Fibroblast of villous mesenchyme (primary cell): ENCODE measurements around the gene CDX1. TPM values are rescaled to one million over a fixed set of nuclear protein-coding genes. Genes with fewer than 3 reads are reported as not detected.

Experiments
- DNase-seq: peaks from one replicate; pipeline ENCODE4 v3.0.0-alpha.2; 2010; ENCODE audit warnings: low read depth
- H3K4me3 ChIP-seq: 2 replicates; pipeline ENCODE4 v1.5.1; 2011; ENCODE audit warnings: low read depth, mild to moderate bottlenecking, low read length
- total RNA-seq: library from RNA; depleted of rRNA; stranded (reverse); fragments of >200 nt; gene quantifications from 2 replicates; pipeline ENCODE4 v1.2.3, GENCODE V29; 2012
- TF ChIP-seq, protein P1 (sequence below): IDR thresholded peaks from 2 replicates; pipeline ENCODE4 v1.5.1; 2012; ENCODE audit warnings: low read depth, mild to moderate bottlenecking, low read length; ENCODE audit not compliant: insufficient read depth

CDX1 gene
- total RNA-seq, result under 0.01 and 0.64 TPM in 2 replicates

DNA sequence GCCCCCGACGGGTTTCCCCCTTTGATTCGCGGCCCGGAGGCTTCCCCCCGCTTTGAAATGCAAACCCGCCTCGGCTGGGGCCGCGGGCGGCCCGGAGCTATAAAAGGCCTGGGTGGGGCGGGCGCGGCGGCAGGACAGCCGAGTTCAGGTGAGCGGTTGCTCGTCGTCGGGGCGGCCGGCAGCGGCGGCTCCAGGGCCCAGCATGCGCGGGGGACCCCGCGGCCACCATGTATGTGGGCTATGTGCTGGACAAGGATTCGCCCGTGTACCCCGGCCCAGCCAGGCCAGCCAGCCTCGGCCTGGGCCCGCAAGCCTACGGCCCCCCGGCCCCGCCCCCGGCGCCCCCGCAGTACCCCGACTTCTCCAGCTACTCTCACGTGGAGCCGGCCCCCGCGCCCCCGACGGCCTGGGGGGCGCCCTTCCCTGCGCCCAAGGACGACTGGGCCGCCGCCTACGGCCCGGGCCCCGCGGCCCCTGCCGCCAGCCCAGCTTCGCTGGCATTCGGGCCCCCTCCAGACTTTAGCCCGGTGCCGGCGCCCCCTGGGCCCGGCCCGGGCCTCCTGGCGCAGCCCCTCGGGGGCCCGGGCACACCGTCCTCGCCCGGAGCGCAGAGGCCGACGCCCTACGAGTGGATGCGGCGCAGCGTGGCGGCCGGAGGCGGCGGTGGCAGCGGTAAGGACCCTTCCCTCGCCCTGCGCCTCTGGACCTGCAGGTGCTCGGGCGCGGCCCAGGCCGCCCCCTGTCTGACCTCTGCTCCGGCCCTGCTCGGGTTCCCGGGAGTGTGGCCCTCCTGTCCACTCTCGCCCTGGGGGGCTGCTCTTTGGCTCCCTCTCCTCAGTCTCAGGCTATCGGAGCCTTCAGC is at the start of gene CDX1:
TSS of gene CDX1 (plus strand) at position 129 of the 862 bp plus-strand sequence. CDS start at position 228, 99 bp downstream.
- no peak within 1 kb of the TSS for H3K4me3 ChIP-seq
- TF ChIP-seq, protein P1, sequence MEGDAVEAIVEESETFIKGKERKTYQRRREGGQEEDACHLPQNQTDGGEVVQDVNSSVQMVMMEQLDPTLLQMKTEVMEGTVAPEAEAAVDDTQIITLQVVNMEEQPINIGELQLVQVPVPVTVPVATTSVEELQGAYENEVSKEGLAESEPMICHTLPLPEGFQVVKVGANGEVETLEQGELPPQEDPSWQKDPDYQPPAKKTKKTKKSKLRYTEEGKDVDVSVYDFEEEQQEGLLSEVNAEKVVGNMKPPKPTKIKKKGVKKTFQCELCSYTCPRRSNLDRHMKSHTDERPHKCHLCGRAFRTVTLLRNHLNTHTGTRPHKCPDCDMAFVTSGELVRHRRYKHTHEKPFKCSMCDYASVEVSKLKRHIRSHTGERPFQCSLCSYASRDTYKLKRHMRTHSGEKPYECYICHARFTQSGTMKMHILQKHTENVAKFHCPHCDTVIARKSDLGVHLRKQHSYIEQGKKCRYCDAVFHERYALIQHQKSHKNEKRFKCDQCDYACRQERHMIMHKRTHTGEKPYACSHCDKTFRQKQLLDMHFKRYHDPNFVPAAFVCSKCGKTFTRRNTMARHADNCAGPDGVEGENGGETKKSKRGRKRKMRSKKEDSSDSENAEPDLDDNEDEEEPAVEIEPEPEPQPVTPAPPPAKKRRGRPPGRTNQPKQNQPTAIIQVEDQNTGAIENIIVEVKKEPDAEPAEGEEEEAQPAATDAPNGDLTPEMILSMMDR, result no peak
- DNase-seq, result no peak

DNA sequence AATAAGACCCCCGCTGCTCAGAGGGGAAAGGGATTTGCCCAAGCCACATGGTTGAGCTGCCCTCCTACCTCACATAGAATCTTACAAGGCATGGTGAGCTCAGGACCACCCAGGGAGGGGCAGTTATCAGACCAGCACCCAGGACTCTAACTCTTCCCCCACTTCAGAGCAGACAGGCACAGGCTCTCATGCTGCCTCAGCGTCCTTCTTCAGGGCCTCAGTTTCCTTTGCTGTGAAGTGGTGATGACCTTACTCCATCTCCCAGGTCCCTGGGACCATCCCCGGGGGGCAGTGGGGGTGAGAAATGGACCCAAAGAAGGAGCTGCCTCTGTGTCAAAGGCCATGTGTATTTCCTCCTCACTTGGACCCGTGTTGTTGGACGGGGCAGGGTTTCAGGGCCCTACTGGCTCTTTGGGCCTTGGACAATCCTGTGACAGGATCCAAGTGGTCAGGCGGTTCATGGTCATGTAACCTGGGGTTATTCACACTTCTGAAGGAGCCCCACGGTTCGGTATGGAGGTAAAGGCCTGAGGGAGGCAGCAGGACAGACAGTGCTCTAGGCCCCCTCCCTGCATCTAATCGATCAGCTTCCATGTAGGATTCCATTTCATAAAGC is 48.5 kb upstream of the CDX1 start:
- TF ChIP-seq, protein P1, result no peak
- DNase-seq, result no peak
- no peak overlapping the region for H3K4me3 ChIP-seq

DNA sequence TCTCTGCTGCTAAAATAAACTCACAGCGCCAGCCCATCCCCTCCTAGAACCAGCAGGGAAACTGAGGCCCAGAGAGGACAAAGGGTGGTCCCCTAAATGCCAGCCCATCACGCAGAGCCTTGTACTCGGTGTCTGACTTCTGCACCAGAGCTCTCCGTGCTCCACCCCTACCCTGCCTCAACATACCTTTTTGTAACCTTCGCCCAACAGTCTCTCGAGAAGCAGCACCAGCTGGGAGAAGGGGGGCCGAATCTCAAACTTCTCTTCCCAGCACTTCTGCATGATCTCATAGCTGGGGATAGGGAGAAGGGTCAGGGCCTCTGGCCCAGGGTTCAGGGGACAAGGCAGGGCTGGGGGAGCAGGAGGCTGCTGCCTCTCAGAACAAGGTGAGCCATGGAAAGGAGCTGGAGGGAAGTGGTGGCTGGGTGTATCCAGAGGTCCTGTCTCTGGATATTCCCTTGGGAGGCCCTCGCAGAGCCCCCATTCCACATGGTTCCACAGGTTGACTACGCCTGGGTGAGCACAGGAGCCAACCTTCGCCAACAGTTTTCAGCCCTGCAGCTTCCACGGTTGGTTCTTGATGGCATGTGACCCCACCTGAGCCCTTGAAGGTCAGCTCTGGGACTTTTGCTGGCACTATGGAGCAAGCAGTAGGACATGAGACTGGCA is 47.9 kb upstream of the CDX1 start:
- TF ChIP-seq, protein P1, result no peak
- no peak for DNase-seq
- no peak overlapping the region for H3K4me3 ChIP-seq

- TF ChIP-seq, protein P1, result no peak
- no peak for DNase-seq
- no peak overlapping the region for H3K4me3 ChIP-seq
These were observed 47.0 kb upstream of the CDX1 start for GRCh38 chr5:150119421-150120061.

GRCh38 chr5:150120062-150120441 is 46.5 kb upstream of the CDX1 start:
- TF ChIP-seq, protein P1, result no peak
- no peak for DNase-seq
- H3K4me3 ChIP-seq, result no peak overlapping the region

DNA sequence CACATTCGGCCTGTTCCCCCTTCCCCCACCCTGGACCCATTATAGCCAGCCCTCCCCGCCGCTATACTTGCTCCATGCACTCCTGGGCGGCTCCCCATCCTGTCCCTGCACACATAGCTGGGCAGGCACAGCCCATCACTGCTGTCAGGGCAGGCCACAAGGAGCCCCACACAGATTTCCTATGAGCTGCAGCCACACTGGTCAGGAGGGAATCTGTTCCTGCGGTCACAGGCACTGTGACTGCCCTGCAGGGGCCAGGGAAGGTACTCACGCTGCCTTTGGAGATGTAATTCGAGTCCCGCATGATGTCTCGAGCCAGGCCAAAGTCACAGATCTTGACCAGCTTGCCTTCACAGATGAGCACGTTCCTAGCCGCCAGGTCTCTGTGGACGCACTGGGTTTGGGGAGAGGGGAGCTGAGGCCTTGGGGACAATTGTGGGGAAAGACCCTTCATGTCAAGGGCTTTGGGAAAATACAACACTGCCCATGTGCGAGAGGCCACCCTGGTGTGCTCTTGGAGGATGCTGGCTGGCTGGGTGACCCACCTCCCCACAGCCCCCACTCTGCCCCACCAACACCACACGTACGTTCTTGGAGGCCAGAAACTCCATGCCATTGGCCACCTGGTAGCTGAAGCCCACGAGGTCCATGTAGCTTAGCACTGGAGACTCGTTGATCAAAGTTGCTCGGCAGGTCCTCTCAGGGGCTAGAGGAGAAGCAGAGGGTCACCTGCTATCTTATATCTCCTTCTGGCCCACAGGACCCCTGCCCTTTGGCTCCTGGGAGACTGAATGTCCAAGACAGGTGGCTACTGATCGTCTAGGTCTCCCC is 45.7 kb upstream of the CDX1 start:
- no peak overlapping the region for H3K4me3 ChIP-seq
- no peak for DNase-seq
- TF ChIP-seq, protein P1, result no peak
